Measurements from ENCODE around the gene PLCG1. TPM values are rescaled to one million over a fixed set of nuclear protein-coding genes. Genes with fewer than 3 reads are reported as not detected.

Gene PLCG1
- polyA plus RNA-seq, 1 donor from 2014 or later = 164 TPM

GRCh38 chr20:41147767-41148191 lies 10.4 kb downstream of the PLCG1 start:
- Histone ChIP-seq H3K36me3 (ENCODE audit: insufficient read depth, low read length) (no peaks in the 10 kb centered on the region), H3K9ac (ENCODE audit: low read length) (no peak overlapping the region), H3K27ac (ENCODE audit: low read length) (no peak overlapping the region)

GRCh38 chr20:41148942-41149341 lies 11.6 kb downstream of the PLCG1 start:
- Histone ChIP-seq H2AFZ (ENCODE audit: low read depth, low read length) (no peak overlapping the region), H3K4me2 (ENCODE audit: low read length) (no peak overlapping the region), H3K36me3 (ENCODE audit: insufficient read depth, low read length) (no peaks in the 10 kb centered on the region), H3K9me3 (ENCODE audit: low read length) (no peaks in the 10 kb centered on the region), H3F3A (ENCODE audit: insufficient read depth, low read length, poor library complexity, severe bottlenecking) (no peaks in the 10 kb centered on the region), H3K79me2 (replicated peaks; ENCODE audit: insufficient read depth, low read length) (peaks cover 97% of the 10 kb centered on the region), H3K4me3 (ENCODE audit: low read length) (no peak overlapping the region), H4K20me1 (ENCODE audit: insufficient read depth) (peaks cover 46% of the 10 kb centered on the region), H3K9ac (ENCODE audit: low read length) (no peak overlapping the region), H3K27me3 (ENCODE audit: insufficient read depth, low read depth, low read length) (no peaks in the 10 kb centered on the region), H3K9me2 (ENCODE audit: insufficient read depth, low read length) (no peaks in the 10 kb centered on the region), H3K27ac (ENCODE audit: low read length) (no peak overlapping the region)
- TF ChIP-seq SMC3 (conservative IDR thresholded peaks at IDR 0.05; ENCODE audit: poor library complexity) (no peak), CTCF (IDR thresholded peaks at IDR 0.05; ENCODE audit: poor library complexity, severe bottlenecking) (no peak), EP300 (conservative IDR thresholded peaks at IDR 0.05; ENCODE audit: poor library complexity, severe bottlenecking) (no peak), POLR2AphosphoS5 (IDR thresholded peaks at IDR 0.05) (no peak), RAD21 (conservative IDR thresholded peaks at IDR 0.05) (no peak), MXI1 (conservative IDR thresholded peaks at IDR 0.05; ENCODE audit: poor library complexity, severe bottlenecking) (no peak), EZH2 (IDR thresholded peaks at IDR 0.05; ENCODE audit: borderline replicate concordance, insufficient read depth, low read length, poor library complexity, severe bottlenecking) (no peak), REST (IDR thresholded peaks at IDR 0.05; ENCODE audit: borderline replicate concordance) (no peak), TAF1 (IDR thresholded peaks at IDR 0.05; ENCODE audit: low read depth) (no peak)

More at GRCh38 chr20:41147767-41148191, 10.4 kb downstream of the PLCG1 start:
- H2AFZ ChIP-seq (ENCODE audit: low read depth, low read length) = no peak overlapping the region
- no peak overlapping the region for H3K4me2 ChIP-seq (ENCODE audit: low read length)
- H3K79me2 ChIP-seq (replicated peaks; ENCODE audit: insufficient read depth, low read length) = peaks cover 97% of the 10 kb centered on the region
- H3F3A ChIP-seq (ENCODE audit: insufficient read depth, low read length, poor library complexity, severe bottlenecking) = no peaks in the 10 kb centered on the region
- no peaks in the 10 kb centered on the region for H3K9me3 ChIP-seq (ENCODE audit: low read length)
- H3K27me3 ChIP-seq (ENCODE audit: insufficient read depth, low read depth, low read length) = no peaks in the 10 kb centered on the region
- H4K20me1 ChIP-seq (ENCODE audit: insufficient read depth) = peaks cover 48% of the 10 kb centered on the region
- no peak overlapping the region for H3K4me3 ChIP-seq (ENCODE audit: low read length)
- TF ChIP-seq CTCF (IDR thresholded peaks at IDR 0.05; ENCODE audit: poor library complexity, severe bottlenecking) = no peak
- TF ChIP-seq EP300 (conservative IDR thresholded peaks at IDR 0.05; ENCODE audit: poor library complexity, severe bottlenecking) = no peak
- H3K9me2 ChIP-seq (ENCODE audit: insufficient read depth, low read length) = no peaks in the 10 kb centered on the region

Measured in neural cell (in vitro differentiated cells).